GM23248 (cell line): ENCODE results near the gene KITLG. TPM values are rescaled to one million over a fixed set of nuclear protein-coding genes. Genes with fewer than 3 reads are reported as not detected.
A peak's percentile ranks its signal among the peaks of the same experiment; 100 is the strongest.

Experiments used
- DNase-seq: peaks from one replicate; pipeline ENCODE4 v3.0.0-alpha.2; 2015
- H2AFZ ChIP-seq: fragments of 200-600 bp; sonication (generic); 2 replicates; pipeline ENCODE4 v1.6.1; 2016; ENCODE audit warnings: antibody characterized with exemption
- H3F3A ChIP-seq: fragments of 200-600 bp; sonication (generic); 2 replicates; pipeline ENCODE4 v1.6.1; 2016; ENCODE audit warnings: mild to moderate bottlenecking, antibody characterized with exemption, mixed run types; ENCODE audit not compliant: insufficient read depth
- H3K27ac ChIP-seq: fragments of 200-600 bp; sonication (generic); 2 replicates; pipeline ENCODE4 v1.5.1; 2016; ENCODE audit warnings: mild to moderate bottlenecking
- H3K27me3 ChIP-seq: fragments of 200-600 bp; sonication (generic); replicated peaks from 2 replicates; pipeline ENCODE4 v1.6.1; 2016; ENCODE audit warnings: mild to moderate bottlenecking; ENCODE audit not compliant: insufficient read depth
- H3K36me3 ChIP-seq: fragments of 200-600 bp; sonication (generic); 2 replicates; pipeline ENCODE4 v1.6.1; 2016; ENCODE audit warnings: low read depth, mild to moderate bottlenecking
- H3K4me1 ChIP-seq: fragments of 200-600 bp; sonication (generic); 2 replicates; pipeline ENCODE4 v1.6.1; 2016; ENCODE audit warnings: mild to moderate bottlenecking; ENCODE audit not compliant: insufficient read depth
- H3K4me2 ChIP-seq: fragments of 200-600 bp; sonication (generic); one replicate; pipeline ENCODE4 v1.6.1; 2016; ENCODE audit warnings: mild to moderate bottlenecking; ENCODE audit not compliant: unreplicated experiment
- H3K4me3 ChIP-seq: fragments of 200-600 bp; sonication (generic); 2 replicates; pipeline ENCODE4 v1.5.1; 2016; ENCODE audit warnings: mild to moderate bottlenecking
- H3K79me2 ChIP-seq: fragments of 200-600 bp; sonication (generic); 2 replicates; pipeline ENCODE4 v1.6.1; 2016; ENCODE audit warnings: mild to moderate bottlenecking; ENCODE audit not compliant: insufficient read depth
- H3K9ac ChIP-seq: fragments of 200-600 bp; sonication (generic); 2 replicates; pipeline ENCODE4 v1.6.1; 2016; ENCODE audit warnings: mild to moderate bottlenecking
- H3K9me2 ChIP-seq: fragments of 200-600 bp; sonication (generic); 2 replicates; pipeline ENCODE4 v1.6.1; 2016; ENCODE audit warnings: mixed run types, mild to moderate bottlenecking, moderate library complexity; ENCODE audit not compliant: insufficient read depth
- H3K9me3 ChIP-seq: fragments of 200-600 bp; sonication (generic); one replicate; pipeline ENCODE4 v1.6.1; 2017; ENCODE audit warnings: low read depth
- H4K20me1 ChIP-seq: fragments of 200-600 bp; sonication (generic); 2 replicates; pipeline ENCODE4 v1.6.0; 2016; ENCODE audit not compliant: insufficient read depth
- EZH2 ChIP-seq: fragments of 200-600 bp; sonication (generic); IDR thresholded peaks from 2 replicates; pipeline ENCODE4 v1.6.1; 2018; ENCODE audit warnings: antibody characterized with exemption, mild to moderate bottlenecking; ENCODE audit not compliant: insufficient read depth, poor library complexity, severe bottlenecking
- EZH2phosphoT487 ChIP-seq: fragments of 200-600 bp; sonication (generic); IDR thresholded peaks from 2 replicates; pipeline ENCODE4 v1.6.1; 2018; ENCODE audit warnings: antibody characterized with exemption, moderate library complexity, mild to moderate bottlenecking, low read depth; ENCODE audit not compliant: insufficient read depth
- WGBS, 2 experiments: methylation state at CpG; one replicate each; pipeline ENCODE4 v1.1.6; 2015 to 2017; ENCODE audit warnings: low lambda C conversion rate in 2 of 2, low coverage in 1 of 2; ENCODE audit errors: missing lambda C conversion rate in 2 of 2; 5-methylcytosine and 5-hydroxymethylcytosine counted together
- in situ Hi-C: fragments of 300-500 bp; cut with MboI; formaldehyde crosslinking; loops from 2 replicates; pipeline ENCODE4 v1.15.0; 2020
- polyA plus RNA-seq: library from polyadenylated mRNA; unstranded; fragments of >200 nt; fragmentation: Nextera tagmentation; extraction: Ambion mirVana; gene quantifications from 2 replicates; pipeline ENCODE4 v1.2.1, GENCODE V29; 2016
- total RNA-seq: library from RNA; depleted of rRNA; stranded (reverse); fragments of >200 nt; shearing (Covaris generic); gene quantifications from 2 replicates; pipeline ENCODE4 v1.2.3, GENCODE V29; 2014

KITLG gene
- total and polyA plus RNA-seq, 2 experiments from 2014 or later = 34.8 to 98.4 TPM

DNA sequence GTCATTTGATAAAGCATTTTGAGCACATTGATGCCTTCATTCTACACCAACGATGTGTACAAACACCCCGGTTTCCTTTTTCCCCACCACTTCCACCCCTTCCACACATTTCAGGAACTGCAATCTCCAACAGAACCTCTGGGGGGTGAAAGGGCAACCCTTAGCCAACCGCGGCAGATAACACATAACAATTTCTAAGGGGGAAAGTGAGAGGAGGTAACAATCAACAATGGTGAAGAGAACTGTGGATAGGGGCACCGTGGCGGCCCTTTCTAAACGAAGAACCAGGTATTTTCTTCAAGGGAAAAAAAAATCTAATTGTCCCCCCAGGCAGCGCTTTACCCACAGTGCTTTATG, 1.1 kb downstream of the KITLG start:
- H4K20me1 ChIP-seq = no peaks in the 10 kb centered on the region
- 0 to 1% methylated on average over 8 of the region's 8 CpGs for WGBS, 2 experiments
- H3K36me3 ChIP-seq = no peaks in the 10 kb centered on the region
- in situ Hi-C loops = loop anchor here (10.0 kb wide), 1 partner anchor 424 kb away; no protein-coding TSS in a partner anchor
- H3K27me3 ChIP-seq = no peaks in the 10 kb centered on the region
- H3K9me3 ChIP-seq = no peaks in the 10 kb centered on the region
- DNase-seq = peak; percentile 60
- no peak for TF ChIP-seq EZH2
- TF ChIP-seq EZH2phosphoT487 = no peak
- H3K4me2 ChIP-seq = peak overlapping the region; percentile 96
- peaks cover 36% of the 10 kb centered on the region for H3F3A ChIP-seq
- H3K4me3 ChIP-seq = peak overlapping the region; percentile 95
- H2AFZ ChIP-seq = peak overlapping the region; percentile 95
- no peaks in the 10 kb centered on the region for H3K9me2 ChIP-seq
- H3K79me2 ChIP-seq = peaks cover 61% of the 10 kb centered on the region
- peaks cover 33% of the 10 kb centered on the region for H3K4me1 ChIP-seq
- H3K27ac ChIP-seq = peak overlapping the region; percentile 60
- peak overlapping the region; percentile 83 for H3K9ac ChIP-seq

DNA sequence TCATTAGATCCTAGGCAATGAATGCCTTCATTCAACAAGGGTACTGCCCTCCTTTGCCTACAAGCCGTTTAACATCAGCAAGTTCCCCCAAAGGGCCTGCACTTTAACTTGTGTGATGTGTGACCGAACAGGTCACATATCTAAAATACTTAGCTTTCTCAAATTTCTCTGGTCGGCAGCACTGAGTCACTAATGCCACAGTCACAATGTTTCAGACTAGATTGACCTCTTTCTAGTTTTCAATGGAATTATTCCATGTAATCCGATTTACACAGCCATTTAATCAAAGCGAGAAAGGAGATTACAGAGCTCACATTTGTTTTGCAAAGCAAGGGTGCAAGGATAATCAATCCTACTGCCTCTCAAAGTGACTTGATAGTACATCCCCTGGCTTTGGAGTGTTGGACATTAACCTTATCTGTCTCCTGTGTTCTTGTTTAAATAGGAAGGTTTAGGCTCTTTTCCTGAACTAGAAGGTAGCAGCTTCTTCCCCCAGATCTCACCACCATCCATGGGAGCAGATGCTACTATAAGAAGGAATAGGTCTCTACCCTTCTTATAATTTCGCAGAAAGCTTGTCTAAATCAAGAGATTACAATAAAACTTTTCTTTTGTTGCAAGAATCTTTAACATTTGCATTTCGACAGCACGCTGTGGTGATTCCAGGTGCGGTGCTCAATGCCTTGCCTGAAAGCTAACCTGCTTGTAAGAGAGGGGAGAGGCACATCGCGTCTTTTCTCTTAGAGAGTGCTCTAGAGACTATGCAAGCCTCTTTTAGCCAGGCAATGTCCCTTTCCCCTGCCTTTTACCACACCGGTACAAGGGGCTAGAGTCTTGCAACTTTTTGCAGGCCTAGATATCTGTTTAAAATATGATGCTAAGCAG, 1.8 kb downstream of the KITLG start:
- Histone ChIP-seq H2AFZ (peak overlapping the region; percentile 95), H3F3A (peaks cover 36% of the 10 kb centered on the region), H3K27ac (peak overlapping the region; percentile 60), H3K9me2 (no peaks in the 10 kb centered on the region), H3K27me3 (no peaks in the 10 kb centered on the region), H3K9me3 (no peaks in the 10 kb centered on the region), H3K4me1 (peaks cover 39% of the 10 kb centered on the region), H3K4me2 (peak overlapping the region; percentile 96), H4K20me1 (no peaks in the 10 kb centered on the region), H3K79me2 (peaks cover 67% of the 10 kb centered on the region), H3K9ac (peak overlapping the region; percentile 83), H3K36me3 (no peaks in the 10 kb centered on the region), H3K4me3 (peak overlapping the region; percentile 95)
- TF ChIP-seq EZH2phosphoT487 (no peak), EZH2 (no peak)
- DNase-seq = peak; percentile 56
- in situ Hi-C loops = loop anchor here (10.0 kb wide), 1 partner anchor 424 kb away; no protein-coding TSS in a partner anchor
- WGBS, 2 experiments = 8% methylated on average over 12 of the region's 12 CpGs

DNA sequence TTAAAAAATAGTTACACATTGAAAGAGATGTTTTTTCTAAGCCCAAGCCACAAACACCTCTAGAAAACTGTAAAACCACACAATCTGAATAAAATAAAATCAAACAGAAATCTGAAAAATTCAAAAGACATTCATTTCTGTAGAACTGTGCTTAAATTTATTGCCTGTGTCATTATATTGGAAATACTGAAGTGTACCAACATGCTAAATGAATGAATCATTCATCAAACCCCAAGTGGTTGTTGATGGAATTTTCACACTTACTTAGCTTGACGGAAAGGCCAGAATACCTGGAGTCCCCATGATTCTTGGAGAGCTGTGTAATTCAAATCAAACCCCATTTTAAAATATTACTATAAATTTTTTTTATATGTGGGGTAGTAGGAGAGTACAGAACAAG, 2.7 kb downstream of the KITLG start:
- H4K20me1 ChIP-seq = no peaks in the 10 kb centered on the region
- TF ChIP-seq EZH2 (no peak), EZH2phosphoT487 (no peak)
- H3K27ac ChIP-seq = peak overlapping the region; percentile 60; the same call in 1 of the 2 replicates
- H3F3A ChIP-seq = peaks cover 44% of the 10 kb centered on the region
- H3K9me2 ChIP-seq = no peaks in the 10 kb centered on the region
- no peaks in the 10 kb centered on the region for H3K36me3 ChIP-seq
- H3K9ac ChIP-seq = peak overlapping the region; percentile 83; the same call in 1 of the 2 replicates
- H3K4me2 ChIP-seq = peak overlapping the region; percentile 96
- in situ Hi-C loops = loop anchor here (10.0 kb wide), 1 partner anchor 423 kb away; no protein-coding TSS in a partner anchor
- peaks cover 49% of the 10 kb centered on the region for H3K4me1 ChIP-seq
- WGBS, 2 experiments = 8 to 19% methylated on average over 1 of the region's 1 CpG
- no peaks in the 10 kb centered on the region for H3K27me3 ChIP-seq
- no peak overlapping the region for H2AFZ ChIP-seq
- peak overlapping the region; percentile 95 for H3K4me3 ChIP-seq
- peaks cover 77% of the 10 kb centered on the region for H3K79me2 ChIP-seq
- H3K9me3 ChIP-seq = no peaks in the 10 kb centered on the region
- DNase-seq = peak; percentile 67

DNA sequence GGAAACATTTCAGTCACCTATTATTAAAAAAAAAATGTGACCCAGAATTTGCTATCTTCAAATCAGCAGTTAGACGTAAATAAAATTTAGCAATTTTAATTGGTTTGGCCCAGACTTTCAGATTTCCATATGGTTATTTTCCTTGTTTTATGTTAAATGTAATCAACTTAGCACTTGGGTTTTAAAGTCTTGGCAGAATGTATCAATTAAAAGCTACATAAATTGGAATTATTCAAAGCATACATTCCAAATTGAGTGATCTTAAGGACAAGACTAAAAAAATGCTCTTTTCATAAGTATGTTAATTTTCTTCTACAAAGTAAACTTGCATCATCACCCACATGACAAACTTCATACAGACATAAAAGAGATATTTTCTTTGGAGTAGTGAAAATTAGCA, 3.4 kb downstream of the KITLG start:
- peak overlapping the region; percentile 96 for H3K4me2 ChIP-seq
- no peaks in the 10 kb centered on the region for H3K9me2 ChIP-seq
- in situ Hi-C loops = loop anchor here (10.0 kb wide), 1 partner anchor 422 kb away; no protein-coding TSS in a partner anchor
- no peaks in the 10 kb centered on the region for H4K20me1 ChIP-seq
- peaks cover 54% of the 10 kb centered on the region for H3K4me1 ChIP-seq
- no peak overlapping the region for H2AFZ ChIP-seq
- no peaks in the 10 kb centered on the region for H3K27me3 ChIP-seq
- H3F3A ChIP-seq = peaks cover 44% of the 10 kb centered on the region
- H3K9me3 ChIP-seq = no peaks in the 10 kb centered on the region
- no peaks in the 10 kb centered on the region for H3K36me3 ChIP-seq
- H3K9ac ChIP-seq = peak overlapping the region; percentile 83; the same call in 1 of the 2 replicates
- WGBS, 2 experiments = 93 to 96% methylated on average over 1 of the region's 1 CpG
- H3K4me3 ChIP-seq = peak overlapping the region; percentile 95
- H3K27ac ChIP-seq = peak overlapping the region; percentile 28; the same call in 1 of the 2 replicates
- no peak for TF ChIP-seq EZH2phosphoT487
- peak; percentile 28 for DNase-seq
- H3K79me2 ChIP-seq = peaks cover 84% of the 10 kb centered on the region
